Measurements from ENCODE around the gene ETNK2. TPM values are rescaled to one million over a fixed set of nuclear protein-coding genes. Genes with fewer than 3 reads are reported as not detected.

Gene ETNK2
- polyA plus RNA-seq, 4 donors = 0.22 to 52.6 (median 3.2) TPM

- no peaks in the 10 kb centered on the region for H3K9me3 ChIP-seq (ENCODE audit: control insufficient read depth in 2 of 2, insufficient read depth in 1 of 2, low read depth in 1 of 2, low read length in 1 of 2)
- peaks cover 0 to 5% (median 0%) of the 10 kb centered on the region in 3 donors for H3K27me3 ChIP-seq (ENCODE audit: control insufficient read depth in 3 of 3, insufficient read depth in 3 of 3, low read length in 3 of 3)
- H3K4me3 ChIP-seq (ENCODE audit: low read depth in 1 of 3, low read length in 3 of 3) = no peak overlapping the region
- 31 to 57% (median 53%) methylated on average over 10 of the region's 10 CpGs for WGBS, 3 donors
- peak overlapping the region in 1 of 3 donors; percentile 55 for H3K27ac ChIP-seq (ENCODE audit: low read depth in 1 of 3, low read length in 2 of 3)
- H3K4me1 ChIP-seq (ENCODE audit: control insufficient read depth in 3 of 3, insufficient read depth in 2 of 3, low read depth in 1 of 3, low read length in 2 of 3) = peaks cover 0 to 33% (median 0%) of the 10 kb centered on the region in 3 donors
- no peaks in the 10 kb centered on the region for H3K36me3 ChIP-seq (ENCODE audit: control insufficient read depth in 3 of 3, insufficient read depth in 2 of 3, low read depth in 1 of 3, low read length in 3 of 3)
- DNase-seq = peak; percentile 67 to 73
- no peak for FAIRE-seq
Observed at GRCh38 chr1:204186597-204186996, 34.8 kb upstream of the ETNK2 start.

GRCh38 chr1:204181116-204181515 lies 29.3 kb upstream of the ETNK2 start:
- H3K4me3 ChIP-seq (ENCODE audit: low read depth in 1 of 3, low read length in 3 of 3) = no peak overlapping the region
- H3K9me3 ChIP-seq (ENCODE audit: control insufficient read depth in 2 of 2, insufficient read depth in 1 of 2, low read depth in 1 of 2, low read length in 1 of 2) = no peaks in the 10 kb centered on the region
- peaks cover 0 to 3% (median 1%) of the 10 kb centered on the region in 3 donors for H3K27me3 ChIP-seq (ENCODE audit: control insufficient read depth in 3 of 3, insufficient read depth in 3 of 3, low read length in 3 of 3)
- no peak overlapping the region for H3K27ac ChIP-seq (ENCODE audit: low read depth in 1 of 3, low read length in 2 of 3)
- 58 to 74% (median 68%) methylated on average over 1 of the region's 1 CpG for WGBS, 3 donors
- H3K36me3 ChIP-seq (ENCODE audit: control insufficient read depth in 3 of 3, insufficient read depth in 2 of 3, low read depth in 1 of 3, low read length in 3 of 3) = no peaks in the 10 kb centered on the region
- peaks cover 0 to 19% (median 0%) of the 10 kb centered on the region in 3 donors for H3K4me1 ChIP-seq (ENCODE audit: control insufficient read depth in 3 of 3, insufficient read depth in 2 of 3, low read depth in 1 of 3, low read length in 2 of 3)
- no peak for FAIRE-seq
- DNase-seq = no peak

- no peak overlapping the region for H3K27ac ChIP-seq (ENCODE audit: low read depth in 1 of 3, low read length in 2 of 3)
- H3K36me3 ChIP-seq (ENCODE audit: control insufficient read depth in 3 of 3, insufficient read depth in 2 of 3, low read depth in 1 of 3, low read length in 3 of 3) = no peaks in the 10 kb centered on the region
- FAIRE-seq (no peak), DNase-seq (no peak)
- H3K4me1 ChIP-seq (ENCODE audit: control insufficient read depth in 3 of 3, insufficient read depth in 2 of 3, low read depth in 1 of 3, low read length in 2 of 3) = peaks cover 0 to 15% (median 0%) of the 10 kb centered on the region in 3 donors
- H3K9me3 ChIP-seq (ENCODE audit: control insufficient read depth in 2 of 2, insufficient read depth in 1 of 2, low read depth in 1 of 2, low read length in 1 of 2) = no peaks in the 10 kb centered on the region
- no peak overlapping the region for H3K4me3 ChIP-seq (ENCODE audit: low read depth in 1 of 3, low read length in 3 of 3)
- 35 to 61% (median 60%) methylated on average over 6 of the region's 6 CpGs for WGBS, 3 donors
- H3K27me3 ChIP-seq (ENCODE audit: control insufficient read depth in 3 of 3, insufficient read depth in 3 of 3, low read length in 3 of 3) = peaks cover 0 to 3% (median 2%) of the 10 kb centered on the region in 3 donors
Observed at GRCh38 chr1:204180133-204180532, 28.3 kb upstream of the ETNK2 start.

DNA sequence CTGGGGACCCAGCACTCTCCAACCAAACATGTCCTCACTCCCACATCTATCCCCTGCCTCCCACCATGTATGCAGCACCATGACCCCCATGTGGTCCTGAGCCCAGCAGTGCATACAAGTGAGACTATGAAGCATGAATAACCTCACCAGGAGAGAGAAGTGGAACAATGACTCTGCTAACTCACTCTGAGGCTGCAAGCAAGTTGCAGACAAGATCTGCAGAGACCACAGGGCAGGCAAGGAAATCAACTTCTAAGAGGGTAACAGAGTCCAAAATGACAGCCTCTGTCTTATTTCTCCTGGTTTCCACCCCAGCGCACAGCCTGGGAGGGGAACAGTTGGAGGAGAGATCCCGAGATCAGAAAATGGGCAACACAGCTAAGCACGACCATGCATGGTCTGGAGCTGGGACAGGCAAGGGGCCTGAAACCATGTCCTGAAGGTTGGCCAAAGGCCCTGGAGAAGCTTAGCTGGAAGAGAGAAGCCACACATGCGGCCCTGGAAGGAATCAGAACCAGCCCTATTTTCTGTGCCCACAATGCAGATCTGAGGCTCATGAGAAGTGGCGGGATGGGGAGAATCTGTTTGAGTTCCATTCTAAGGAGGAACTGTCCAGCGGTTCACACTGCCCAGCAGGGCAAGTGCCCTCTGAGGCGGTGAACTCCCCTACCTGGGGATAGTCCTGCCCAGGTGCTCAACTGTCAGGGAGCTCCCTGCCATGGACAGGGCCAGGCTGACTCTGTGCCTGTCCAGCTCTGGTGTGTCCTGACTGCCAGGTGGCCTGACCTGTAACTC lies 26.8 kb upstream of the ETNK2 start:
- peaks cover 0 to 15% (median 0%) of the 10 kb centered on the region in 3 donors for H3K4me1 ChIP-seq (ENCODE audit: control insufficient read depth in 3 of 3, insufficient read depth in 2 of 3, low read depth in 1 of 3, low read length in 2 of 3)
- DNase-seq = no peak
- H3K36me3 ChIP-seq (ENCODE audit: control insufficient read depth in 3 of 3, insufficient read depth in 2 of 3, low read depth in 1 of 3, low read length in 3 of 3) = no peaks in the 10 kb centered on the region
- peaks cover 0 to 3% (median 2%) of the 10 kb centered on the region in 3 donors for H3K27me3 ChIP-seq (ENCODE audit: control insufficient read depth in 3 of 3, insufficient read depth in 3 of 3, low read length in 3 of 3)
- H3K27ac ChIP-seq (ENCODE audit: low read depth in 1 of 3, low read length in 2 of 3) = no peak overlapping the region
- 88 to 93% (median 89%) methylated on average over 7 of the region's 7 CpGs for WGBS, 3 donors
- no peak overlapping the region for H3K4me3 ChIP-seq (ENCODE audit: low read depth in 1 of 3, low read length in 3 of 3)
- H3K9me3 ChIP-seq (ENCODE audit: control insufficient read depth in 2 of 2, insufficient read depth in 1 of 2, low read depth in 1 of 2, low read length in 1 of 2) = no peaks in the 10 kb centered on the region
- FAIRE-seq = no peak

- FAIRE-seq (no peak), DNase-seq (peak; percentile 69 to 70)
- H3K36me3 ChIP-seq (ENCODE audit: control insufficient read depth in 3 of 3, insufficient read depth in 2 of 3, low read depth in 1 of 3, low read length in 3 of 3) = no peaks in the 10 kb centered on the region
- WGBS, 3 donors = 19 to 31% (median 29%) methylated on average over 4 of the region's 4 CpGs
- no peak overlapping the region for H3K4me3 ChIP-seq (ENCODE audit: low read depth in 1 of 3, low read length in 3 of 3)
- H3K4me1 ChIP-seq (ENCODE audit: control insufficient read depth in 3 of 3, insufficient read depth in 2 of 3, low read depth in 1 of 3, low read length in 2 of 3) = peaks cover 0 to 15% (median 0%) of the 10 kb centered on the region in 3 donors
- H3K9me3 ChIP-seq (ENCODE audit: control insufficient read depth in 2 of 2, insufficient read depth in 1 of 2, low read depth in 1 of 2, low read length in 1 of 2) = no peaks in the 10 kb centered on the region
- H3K27me3 ChIP-seq (ENCODE audit: control insufficient read depth in 3 of 3, insufficient read depth in 3 of 3, low read length in 3 of 3) = peaks cover 0 to 3% (median 2%) of the 10 kb centered on the region in 3 donors
- H3K27ac ChIP-seq (ENCODE audit: low read depth in 1 of 3, low read length in 2 of 3) = no peak overlapping the region
Observed at GRCh38 chr1:204177133-204177532, 25.3 kb upstream of the ETNK2 start.

GRCh38 chr1:204176049-204176448 lies 24.2 kb upstream of the ETNK2 start:
- H3K27ac ChIP-seq (ENCODE audit: low read depth in 1 of 3, low read length in 2 of 3) = no peak overlapping the region
- peaks cover 0 to 15% (median 0%) of the 10 kb centered on the region in 3 donors for H3K4me1 ChIP-seq (ENCODE audit: control insufficient read depth in 3 of 3, insufficient read depth in 2 of 3, low read depth in 1 of 3, low read length in 2 of 3)
- no peaks in the 10 kb centered on the region for H3K36me3 ChIP-seq (ENCODE audit: control insufficient read depth in 3 of 3, insufficient read depth in 2 of 3, low read depth in 1 of 3, low read length in 3 of 3)
- DNase-seq (no peak), FAIRE-seq (no peak)
- no peak overlapping the region for H3K4me3 ChIP-seq (ENCODE audit: low read depth in 1 of 3, low read length in 3 of 3)
- 85 to 90% (median 89%) methylated on average over 5 of the region's 5 CpGs for WGBS, 3 donors
- H3K9me3 ChIP-seq (ENCODE audit: control insufficient read depth in 2 of 2, insufficient read depth in 1 of 2, low read depth in 1 of 2, low read length in 1 of 2) = no peaks in the 10 kb centered on the region
- H3K27me3 ChIP-seq (ENCODE audit: control insufficient read depth in 3 of 3, insufficient read depth in 3 of 3, low read length in 3 of 3) = peaks cover 0 to 3% (median 2%) of the 10 kb centered on the region in 3 donors

GRCh38 chr1:204174958-204175357 lies 23.1 kb upstream of the ETNK2 start:
- FAIRE-seq = no peak
- DNase-seq = no peak
- Histone ChIP-seq H3K9me3 (ENCODE audit: control insufficient read depth in 2 of 2, insufficient read depth in 1 of 2, low read depth in 1 of 2, low read length in 1 of 2) (peaks cover 0 to 6% of the 10 kb centered on the region in 2 donors), H3K36me3 (ENCODE audit: control insufficient read depth in 3 of 3, insufficient read depth in 2 of 3, low read depth in 1 of 3, low read length in 3 of 3) (no peaks in the 10 kb centered on the region), H3K4me3 (ENCODE audit: low read depth in 1 of 3, low read length in 3 of 3) (no peak overlapping the region), H3K27ac (ENCODE audit: low read depth in 1 of 3, low read length in 2 of 3) (no peak overlapping the region), H3K27me3 (ENCODE audit: control insufficient read depth in 3 of 3, insufficient read depth in 3 of 3, low read length in 3 of 3) (peaks cover 0 to 3% (median 2%) of the 10 kb centered on the region in 3 donors), H3K4me1 (ENCODE audit: control insufficient read depth in 3 of 3, insufficient read depth in 2 of 3, low read depth in 1 of 3, low read length in 2 of 3) (peaks cover 0 to 15% (median 0%) of the 10 kb centered on the region in 3 donors)
- 44 to 59% (median 53%) methylated on average over 3 of the region's 3 CpGs for WGBS, 3 donors

- H3K4me1 ChIP-seq (ENCODE audit: control insufficient read depth in 3 of 3, insufficient read depth in 2 of 3, low read depth in 1 of 3, low read length in 2 of 3) = peaks cover 0 to 9% (median 0%) of the 10 kb centered on the region in 3 donors
- no peak for FAIRE-seq
- H3K9me3 ChIP-seq (ENCODE audit: control insufficient read depth in 2 of 2, insufficient read depth in 1 of 2, low read depth in 1 of 2, low read length in 1 of 2) = peaks cover 0 to 10% of the 10 kb centered on the region in 2 donors
- no peaks in the 10 kb centered on the region for H3K36me3 ChIP-seq (ENCODE audit: control insufficient read depth in 3 of 3, insufficient read depth in 2 of 3, low read depth in 1 of 3, low read length in 3 of 3)
- no peak overlapping the region for H3K4me3 ChIP-seq (ENCODE audit: low read depth in 1 of 3, low read length in 3 of 3)
- H3K27ac ChIP-seq (ENCODE audit: low read depth in 1 of 3, low read length in 2 of 3) = no peak overlapping the region
- no peak for DNase-seq
- peaks cover 0 to 2% (median 0%) of the 10 kb centered on the region in 3 donors for H3K27me3 ChIP-seq (ENCODE audit: control insufficient read depth in 3 of 3, insufficient read depth in 3 of 3, low read length in 3 of 3)
- WGBS, 3 donors = 91 to 95% (median 91%) methylated on average over 2 of the region's 2 CpGs
Observed at GRCh38 chr1:204172404-204173029, 20.7 kb upstream of the ETNK2 start.

All from small intestine (tissue), 7 donors.